Kidney epithelial cell (primary cell): ENCODE measurements around the gene AMZ1. TPM values are rescaled to one million over a fixed set of nuclear protein-coding genes. Genes with fewer than 3 reads are reported as not detected.

ENCODE experiments used
- DNase-seq: peaks from one replicate; pipeline ENCODE4 v3.0.0-alpha.2; 2010; ENCODE audit warnings: low read depth
- H3K27me3 ChIP-seq: 2 replicates; pipeline ENCODE4 v1.6.0; 2011; ENCODE audit warnings: low read length; ENCODE audit not compliant: control insufficient read depth, insufficient read depth
- H3K36me3 ChIP-seq: 2 replicates; pipeline ENCODE4 v1.5.1; 2011; ENCODE audit warnings: low read length; ENCODE audit not compliant: control insufficient read depth, insufficient read depth
- H3K4me3 ChIP-seq: 2 replicates; pipeline ENCODE4 v1.5.1; 2011; ENCODE audit warnings: low read depth, mild to moderate bottlenecking, control low read depth, low read length
- total RNA-seq: library from RNA; depleted of rRNA; stranded (reverse); fragments of >200 nt; gene quantifications from 2 replicates; pipeline ENCODE4 v1.2.3, GENCODE V29; 2015
- TF ChIP-seq, protein P1 (sequence below): IDR thresholded peaks from 2 replicates; pipeline ENCODE4 v1.5.1; 2011; ENCODE audit warnings: mild to moderate bottlenecking, moderate library complexity, low read length, control low read depth, inconsistent platforms; ENCODE audit not compliant: insufficient read depth, poor library complexity, severe bottlenecking

Gene AMZ1
- total RNA-seq, 1 donor from 2014 or later = 2.8 TPM

- TF ChIP-seq, protein P1, sequence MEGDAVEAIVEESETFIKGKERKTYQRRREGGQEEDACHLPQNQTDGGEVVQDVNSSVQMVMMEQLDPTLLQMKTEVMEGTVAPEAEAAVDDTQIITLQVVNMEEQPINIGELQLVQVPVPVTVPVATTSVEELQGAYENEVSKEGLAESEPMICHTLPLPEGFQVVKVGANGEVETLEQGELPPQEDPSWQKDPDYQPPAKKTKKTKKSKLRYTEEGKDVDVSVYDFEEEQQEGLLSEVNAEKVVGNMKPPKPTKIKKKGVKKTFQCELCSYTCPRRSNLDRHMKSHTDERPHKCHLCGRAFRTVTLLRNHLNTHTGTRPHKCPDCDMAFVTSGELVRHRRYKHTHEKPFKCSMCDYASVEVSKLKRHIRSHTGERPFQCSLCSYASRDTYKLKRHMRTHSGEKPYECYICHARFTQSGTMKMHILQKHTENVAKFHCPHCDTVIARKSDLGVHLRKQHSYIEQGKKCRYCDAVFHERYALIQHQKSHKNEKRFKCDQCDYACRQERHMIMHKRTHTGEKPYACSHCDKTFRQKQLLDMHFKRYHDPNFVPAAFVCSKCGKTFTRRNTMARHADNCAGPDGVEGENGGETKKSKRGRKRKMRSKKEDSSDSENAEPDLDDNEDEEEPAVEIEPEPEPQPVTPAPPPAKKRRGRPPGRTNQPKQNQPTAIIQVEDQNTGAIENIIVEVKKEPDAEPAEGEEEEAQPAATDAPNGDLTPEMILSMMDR = no peak
- Histone ChIP-seq H3K27me3 (no peaks in the 10 kb centered on the region), H3K4me3 (no peak overlapping the region), H3K36me3 (no peaks in the 10 kb centered on the region)
- DNase-seq = no peak
Observed at GRCh38 chr7:2716488-2716887, 28.5 kb downstream of the AMZ1 start.

DNA sequence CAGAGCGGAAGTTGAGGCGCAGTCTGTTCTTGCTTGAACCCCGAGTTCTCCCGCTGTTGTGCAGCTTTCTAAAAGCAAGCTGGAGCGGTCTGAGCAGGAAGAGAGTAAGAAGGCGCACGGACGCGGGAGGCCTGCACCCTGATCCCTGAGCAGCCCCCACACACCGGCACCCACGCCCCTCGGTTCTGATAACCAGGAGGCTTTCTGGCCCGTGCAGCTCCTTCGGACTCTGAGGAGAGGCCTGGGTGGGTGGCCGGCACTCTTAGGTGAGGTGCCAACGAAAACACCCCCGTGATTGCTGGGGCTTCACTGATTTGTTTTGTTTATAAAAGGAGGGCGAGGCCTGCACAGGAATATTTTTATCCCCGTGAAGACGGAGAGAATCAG lies 28.9 kb downstream of the AMZ1 start:
- TF ChIP-seq, protein P1 = no peak
- Histone ChIP-seq H3K27me3 (no peaks in the 10 kb centered on the region), H3K36me3 (no peaks in the 10 kb centered on the region), H3K4me3 (no peak overlapping the region)
- no peak for DNase-seq

GRCh38 chr7:2717293-2718261 lies 29.6 kb downstream of the AMZ1 start:
- Histone ChIP-seq H3K4me3 (no peak overlapping the region), H3K27me3 (no peaks in the 10 kb centered on the region), H3K36me3 (no peaks in the 10 kb centered on the region)
- no peak for DNase-seq
- TF ChIP-seq, protein P1 = no peak

GRCh38 chr7:2718296-2718965 lies 30.4 kb downstream of the AMZ1 start:
- no peaks in the 10 kb centered on the region for H3K27me3 ChIP-seq
- DNase-seq = no peak
- no peak overlapping the region for H3K4me3 ChIP-seq
- TF ChIP-seq, protein P1 = no peak
- H3K36me3 ChIP-seq = no peaks in the 10 kb centered on the region

- TF ChIP-seq, protein P1 = peak; percentile 71
- no peaks in the 10 kb centered on the region for H3K27me3 ChIP-seq
Observed at GRCh38 chr7:2719007-2719406, 31.0 kb downstream of the AMZ1 start.

GRCh38 chr7:2720024-2720423 lies 32.0 kb downstream of the AMZ1 start:
- no peak for DNase-seq
- Histone ChIP-seq H3K36me3 (no peaks in the 10 kb centered on the region), H3K27me3 (no peaks in the 10 kb centered on the region), H3K4me3 (no peak overlapping the region)
- TF ChIP-seq, protein P1 = no peak

More at GRCh38 chr7:2719007-2719406, 31.0 kb downstream of the AMZ1 start:
- Histone ChIP-seq H3K36me3 (no peaks in the 10 kb centered on the region), H3K4me3 (no peak overlapping the region)
- DNase-seq = no peak
